ENCODE data around the gene SPATA16.
"Not testable (repeated sequence)": the region's sequence is repeated elsewhere in the genome, so short reads cannot be mapped to it uniquely, and the experiment has no call there.

The SPATA16 gene, protein sequence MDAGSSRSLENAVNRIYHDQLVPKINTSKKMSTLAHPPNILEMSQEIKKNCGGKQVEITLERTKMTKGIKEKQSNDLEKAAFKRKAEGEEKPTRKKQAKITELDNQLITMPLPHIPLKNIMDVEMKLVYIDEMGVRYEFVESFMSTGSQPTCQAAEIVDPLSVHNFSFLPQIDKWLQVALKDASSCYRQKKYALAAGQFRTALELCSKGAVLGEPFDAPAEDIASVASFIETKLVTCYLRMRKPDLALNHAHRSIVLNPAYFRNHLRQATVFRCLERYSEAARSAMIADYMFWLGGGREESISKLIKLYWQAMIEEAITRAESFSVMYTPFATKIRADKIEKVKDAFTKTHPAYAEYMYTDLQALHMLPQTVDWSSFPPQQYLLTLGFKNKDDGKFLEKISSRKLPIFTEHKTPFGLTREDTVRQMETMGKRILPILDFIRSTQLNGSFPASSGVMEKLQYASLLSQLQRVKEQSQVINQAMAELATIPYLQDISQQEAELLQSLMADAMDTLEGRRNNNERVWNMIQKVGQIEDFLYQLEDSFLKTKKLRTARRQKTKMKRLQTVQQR

GRCh38 chr3:173140986-173141385 lies at the start of gene SPATA16:
Gene SPATA16, minus strand, starts transcription at chr3:173141235. Its CDS starts 23,504 bp downstream, at chr3:173117731.
- no peak for DNase-seq

DNA sequence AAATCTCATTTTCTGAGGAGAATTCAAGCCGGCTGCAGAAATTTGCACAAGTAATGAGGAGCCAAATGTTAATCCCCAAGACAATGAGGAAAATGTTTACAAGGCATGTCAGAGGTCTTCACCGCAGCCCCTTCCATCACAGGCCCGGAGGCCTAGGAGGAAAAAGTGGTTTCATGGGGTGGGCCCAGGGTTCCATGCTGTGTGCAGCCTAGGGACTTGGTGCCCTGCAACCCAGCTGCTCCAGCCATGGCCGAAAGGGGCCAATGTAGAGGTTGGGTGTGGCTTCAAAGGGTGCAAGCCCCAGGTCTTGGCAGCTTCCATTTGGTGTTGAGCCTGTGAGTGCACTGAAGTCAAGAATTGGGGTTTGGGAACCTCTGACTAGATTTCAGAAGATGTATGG lies 42.0 kb upstream of the SPATA16 start:
- not testable (repeated sequence) for DNase-seq

DNA sequence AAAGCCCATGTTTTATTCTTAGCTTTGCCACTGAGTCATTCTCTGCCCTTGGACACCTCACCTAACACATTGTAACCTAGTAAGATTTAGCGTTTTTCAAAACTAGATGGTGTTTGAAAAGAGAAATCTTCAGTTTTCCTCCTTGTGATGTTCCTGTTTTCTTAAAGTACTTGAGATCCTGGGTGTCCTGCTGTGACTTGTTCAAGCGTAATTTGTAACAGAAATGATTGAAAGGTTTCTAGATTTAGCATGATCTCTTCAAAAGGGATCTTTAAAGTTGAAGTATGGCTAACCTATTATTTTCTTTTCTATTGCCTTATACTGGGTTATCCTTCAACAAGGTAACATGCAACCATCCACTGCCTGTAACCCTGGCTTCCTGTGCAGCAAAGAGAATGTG lies 32.6 kb upstream of the SPATA16 start:
- no peak for DNase-seq

DNA sequence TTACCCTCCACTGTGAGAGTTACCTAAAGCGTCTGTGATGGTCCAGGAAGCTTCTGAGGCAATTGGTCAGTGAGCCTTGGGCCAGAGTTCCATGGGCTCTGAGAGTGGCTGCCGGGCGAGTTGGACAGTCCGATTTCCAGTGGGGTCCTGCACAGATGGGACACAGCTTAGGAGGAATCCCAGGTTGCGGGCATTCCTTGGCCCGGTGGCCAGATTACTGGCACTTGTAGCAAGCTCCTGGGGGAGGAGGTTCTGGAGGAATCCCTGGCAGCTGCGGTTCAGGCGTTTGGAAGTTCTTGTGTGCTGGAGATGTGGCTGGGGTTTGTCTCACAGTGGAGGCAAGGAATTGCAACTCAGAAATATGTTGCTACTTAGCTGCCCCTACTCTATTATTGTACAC lies 18.1 kb upstream of the SPATA16 start:
- not testable (repeated sequence) for DNase-seq

DNA sequence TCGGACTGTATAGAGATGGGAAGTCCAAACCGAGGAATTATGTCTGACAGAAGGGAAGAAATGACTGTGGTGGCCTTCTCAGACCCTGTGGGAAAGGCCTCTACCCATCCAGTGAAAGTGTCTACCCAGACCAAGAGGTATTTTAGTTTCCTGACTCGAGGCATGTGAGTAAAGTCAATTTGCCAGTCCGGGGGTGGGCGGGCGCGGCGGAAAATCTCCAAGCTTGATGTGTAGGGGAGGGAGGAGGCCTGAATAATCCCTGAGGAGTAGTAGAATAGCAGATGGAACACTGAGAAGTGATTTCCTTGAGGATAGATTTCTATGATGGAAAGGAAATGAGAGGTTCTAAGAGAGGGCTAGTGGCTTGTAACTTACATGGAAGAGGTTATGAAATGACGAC lies 15.5 kb upstream of the SPATA16 start:
- DNase-seq: not testable (repeated sequence)

DNA sequence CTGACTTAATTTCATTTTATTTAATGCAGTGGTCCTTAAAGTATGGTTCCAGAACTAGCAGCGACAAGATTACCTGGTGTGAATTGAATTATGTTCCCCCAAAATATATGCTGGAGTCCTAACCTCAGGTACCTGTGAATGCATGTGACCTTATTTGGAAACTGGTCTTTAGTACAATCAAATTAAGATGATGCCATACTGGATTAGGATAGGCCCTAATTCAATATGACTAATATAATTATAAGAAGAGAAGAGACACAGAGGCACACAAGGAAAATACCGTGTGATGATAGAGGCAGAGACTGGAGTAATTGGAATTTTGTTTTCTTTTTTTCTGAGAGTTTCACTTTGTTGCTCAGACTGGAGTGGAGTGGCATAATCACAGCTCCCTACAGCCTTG lies 12.6 kb upstream of the SPATA16 start:
- DNase-seq: no peak

- no peak for DNase-seq
These were observed 1.6 kb downstream of the SPATA16 start for GRCh38 chr3:173139420-173139819.

DNA sequence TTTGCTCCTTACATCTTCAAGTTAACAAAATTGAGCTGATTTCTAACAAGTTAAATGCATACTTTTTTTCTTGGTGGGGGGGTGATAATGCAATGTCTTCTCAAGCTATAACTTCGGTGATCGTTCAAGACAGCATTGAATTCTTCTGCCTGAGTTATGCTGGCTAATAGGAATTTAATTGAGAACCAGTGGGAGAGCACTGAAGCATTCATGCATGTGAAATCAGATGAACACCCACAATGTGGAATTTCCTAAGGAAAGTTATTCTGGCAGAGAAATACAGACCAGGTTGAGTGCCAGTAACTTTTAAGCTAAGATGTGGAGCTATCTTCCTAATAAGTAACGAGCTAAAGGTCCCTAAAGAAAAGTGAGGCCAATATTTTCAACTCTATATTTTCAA lies 3.0 kb downstream of the SPATA16 start:
- DNase-seq: no peak

- no peak for DNase-seq
These were observed 6.0 kb downstream of the SPATA16 start for GRCh38 chr3:173135059-173135458.

- no peak for DNase-seq
These were observed 12.4 kb downstream of the SPATA16 start for GRCh38 chr3:173128633-173129032.

DNA sequence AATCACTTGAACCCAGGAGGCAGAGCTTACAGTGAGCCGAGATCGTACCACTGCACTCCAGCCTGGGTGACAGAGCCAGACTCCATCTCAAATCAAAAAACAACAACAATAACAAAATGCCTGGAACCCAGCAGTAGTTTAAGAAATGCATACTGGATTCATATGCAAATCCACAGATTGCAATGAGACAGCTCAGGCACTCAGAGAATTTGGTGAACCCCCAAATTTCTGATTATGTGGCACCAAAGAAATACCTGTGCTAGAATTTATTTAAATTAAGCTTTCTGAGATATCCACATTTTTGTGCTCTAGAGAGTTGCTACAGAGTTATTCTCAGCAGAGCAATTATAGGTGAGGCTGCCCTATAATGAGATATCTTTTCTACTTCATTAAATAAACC lies 29.7 kb downstream of the SPATA16 start:
- DNase-seq: no peak

DNA sequence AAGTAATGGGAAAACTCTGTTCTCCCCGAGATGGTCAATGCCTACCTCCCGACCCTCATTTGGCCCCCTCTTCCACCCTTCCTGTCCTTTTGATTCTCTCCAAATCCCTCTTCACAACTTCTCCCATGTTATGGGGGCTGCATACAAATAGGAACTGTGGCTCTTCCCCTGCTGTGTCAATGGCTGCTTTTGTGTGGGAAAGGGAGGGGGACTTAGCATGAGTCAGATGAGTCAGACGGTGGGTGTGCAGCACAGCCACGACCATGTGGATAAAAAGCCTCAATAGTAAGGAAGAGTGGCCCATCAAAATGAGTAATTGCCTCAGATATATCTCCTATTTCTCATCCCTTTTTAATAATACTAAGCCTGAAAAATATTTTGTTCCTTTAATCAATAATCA lies 31.9 kb downstream of the SPATA16 start:
- no peak for DNase-seq

DNA sequence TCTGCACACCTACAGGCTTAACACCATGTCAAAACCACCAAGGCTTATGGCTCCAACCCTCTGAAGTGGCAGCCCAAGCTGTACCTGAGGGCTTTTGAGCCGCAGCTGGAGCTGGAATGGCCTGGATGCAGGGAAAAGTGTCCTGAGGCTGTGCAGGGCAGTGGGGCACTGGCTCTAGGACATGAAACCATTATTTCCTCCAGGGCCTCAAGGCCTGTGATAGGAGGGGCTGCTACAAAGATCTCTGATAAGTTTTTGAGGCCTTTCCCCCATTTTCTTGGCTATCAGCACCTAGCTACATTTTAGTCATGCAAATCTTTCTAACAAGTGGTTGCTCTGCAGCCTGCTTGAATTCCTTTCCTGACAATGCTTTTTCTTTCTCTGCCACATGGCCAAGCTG lies 37.6 kb downstream of the SPATA16 start:
- no peak for DNase-seq

DNA sequence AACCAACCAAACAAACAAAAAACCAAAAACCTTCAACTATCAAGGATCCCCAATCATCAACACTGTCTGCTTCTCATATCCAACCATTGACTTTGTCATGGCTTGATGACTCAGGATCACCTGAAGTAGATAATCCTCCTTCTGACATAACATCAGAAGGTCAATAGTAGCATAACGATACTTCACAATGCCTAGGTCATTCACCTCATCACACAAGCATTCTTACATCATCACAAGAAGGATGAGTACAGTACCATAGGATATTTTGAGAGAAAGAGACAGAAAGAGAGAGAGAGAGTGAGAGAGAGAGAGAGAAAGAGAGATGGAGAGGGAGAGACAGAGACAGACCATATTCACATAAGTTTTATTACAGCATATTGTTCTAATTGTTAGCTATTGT lies 42.1 kb downstream of the SPATA16 start:
- no peak for DNase-seq

DNA sequence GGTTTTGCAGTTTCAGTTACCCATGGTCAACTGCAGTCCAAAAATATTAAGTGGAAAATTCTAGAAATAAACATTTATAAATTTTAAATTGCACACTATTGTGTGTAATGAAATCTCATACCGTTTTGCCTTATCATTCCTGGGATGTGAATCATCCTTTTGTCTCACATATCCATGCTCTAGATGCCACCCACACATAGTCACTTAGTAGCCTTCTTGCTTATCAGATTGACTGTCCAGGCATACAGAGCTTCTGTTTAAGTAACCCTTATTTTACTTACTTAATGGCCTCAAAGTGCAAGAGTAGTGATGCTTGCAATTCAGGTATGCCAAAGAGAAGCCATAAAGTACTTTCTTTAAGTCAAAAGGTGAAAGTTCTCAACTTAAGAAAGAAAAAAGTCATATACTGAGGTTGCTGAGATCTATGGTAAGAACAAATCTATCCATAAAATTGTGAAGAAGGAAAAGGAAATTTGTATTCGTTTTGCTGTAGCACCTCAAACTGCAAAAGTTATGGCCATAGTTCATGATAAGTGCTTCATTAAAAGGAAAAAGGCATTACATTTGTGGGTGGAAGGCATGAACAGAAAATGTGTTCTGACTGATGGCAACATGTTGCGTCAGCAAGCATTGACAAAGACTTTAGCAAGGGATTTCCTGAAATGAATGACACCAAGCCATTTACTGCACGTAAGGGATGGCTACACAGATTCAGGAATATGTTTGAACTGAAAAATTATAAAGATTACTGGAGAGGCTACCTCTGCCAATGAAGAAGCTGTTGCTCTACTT lies 43.8 kb downstream of the SPATA16 start:
- no peak for DNase-seq

DNA sequence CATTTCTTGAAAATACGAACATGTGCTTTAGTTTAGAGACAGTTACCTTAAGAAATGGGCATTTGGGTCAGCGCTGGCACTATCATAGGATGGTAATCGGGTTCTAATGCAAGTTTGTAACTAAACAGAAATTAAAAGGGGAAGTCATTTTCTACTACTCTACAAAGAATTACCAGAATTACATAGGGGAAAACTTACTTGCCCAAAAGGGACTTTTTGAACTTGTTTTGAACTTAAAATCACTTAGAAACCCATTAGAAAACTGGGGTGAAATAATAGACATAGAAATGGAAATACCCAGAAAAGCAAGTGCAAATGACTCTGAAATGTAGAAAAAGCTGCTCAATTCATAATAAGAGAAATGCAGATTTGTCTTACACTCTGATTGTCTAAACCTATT lies 44.9 kb downstream of the SPATA16 start:
- DNase-seq: no peak

DNA sequence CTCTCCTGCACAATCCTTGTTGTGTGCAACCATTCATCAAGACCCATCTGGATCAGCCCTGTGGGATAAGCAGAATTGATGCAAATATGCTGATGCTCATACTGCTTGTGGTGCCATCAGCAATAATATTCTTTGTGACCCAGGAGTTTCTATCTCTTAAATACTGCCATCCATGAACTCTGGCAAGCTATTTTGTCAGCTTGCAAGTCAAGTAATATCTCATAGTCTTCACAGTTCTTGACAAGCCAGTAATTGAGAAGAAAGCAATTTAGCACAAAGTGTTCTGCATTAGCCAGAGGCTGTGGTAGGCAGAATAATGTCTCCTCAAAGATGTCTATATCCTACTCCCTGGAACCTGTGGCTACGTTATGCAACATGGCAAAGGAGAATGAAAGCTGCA lies 49.0 kb downstream of the SPATA16 start:
- no peak for DNase-seq

- DNase-seq: no peak
These were observed 50.5 kb downstream of the SPATA16 start for GRCh38 chr3:173090492-173090891.

DNA sequence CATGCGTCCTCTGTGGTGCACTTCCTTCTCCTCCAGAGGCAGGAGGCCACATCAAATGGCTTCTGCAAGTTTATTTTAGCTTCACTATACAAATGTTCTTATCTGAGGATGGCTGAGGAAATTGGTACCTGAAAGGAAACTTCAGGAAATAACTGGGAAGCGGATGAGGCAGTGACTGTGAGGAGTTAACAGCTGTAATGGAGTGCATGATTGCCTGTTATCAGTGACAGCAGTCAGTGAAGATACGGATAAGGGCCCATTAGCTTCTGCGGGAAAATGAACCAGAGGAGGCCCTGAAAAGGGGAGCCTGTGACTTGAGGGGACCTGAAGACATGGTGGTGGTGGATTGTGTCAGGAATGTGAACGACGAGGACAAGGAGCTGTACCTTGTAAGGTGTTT lies 51.8 kb downstream of the SPATA16 start:
- DNase-seq: no peak

DNA sequence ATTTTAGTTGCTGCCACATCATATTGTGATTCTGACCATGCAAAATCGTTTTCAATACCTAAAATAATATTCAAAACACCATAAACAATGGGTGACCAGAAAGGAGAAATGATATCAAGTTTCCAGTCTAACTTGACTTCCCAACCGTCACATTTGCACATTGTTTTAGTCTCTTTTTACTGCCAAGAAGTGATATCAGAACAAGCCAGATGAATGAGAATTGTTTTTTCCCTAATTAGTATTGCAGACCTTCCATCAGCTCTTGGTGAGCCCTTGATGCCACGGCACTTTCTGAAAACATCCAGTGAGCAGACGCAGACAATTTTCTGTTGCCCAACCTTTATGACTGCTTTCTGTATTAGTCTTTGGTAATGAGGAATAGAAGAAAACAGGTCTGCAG lies 62.5 kb downstream of the SPATA16 start:
- DNase-seq: no peak

GRCh38 chr3:173066044-173067004 lies 74.7 kb downstream of the SPATA16 start:
- no peak for DNase-seq

DNA sequence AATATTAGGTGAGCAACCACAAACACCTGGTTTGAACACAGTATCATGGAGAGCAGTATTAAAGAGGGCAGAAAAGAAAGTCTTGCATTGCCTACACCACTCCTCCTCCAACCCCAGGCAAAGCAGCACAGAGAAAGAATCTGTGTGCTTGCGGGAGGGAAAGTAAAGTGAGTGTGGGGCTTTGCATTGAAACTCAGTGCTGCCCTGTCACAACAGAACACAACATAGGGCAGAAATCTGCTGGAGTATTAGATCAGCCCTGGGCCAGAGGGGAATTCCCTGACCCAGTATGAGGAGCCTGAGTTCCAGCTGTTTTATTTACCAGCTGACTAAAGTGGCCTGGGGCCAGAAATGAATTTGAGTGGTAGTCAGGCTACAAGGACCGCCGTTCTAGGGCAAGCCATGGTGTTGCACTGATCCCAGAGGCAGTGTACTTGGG lies 75.5 kb downstream of the SPATA16 start:
- no peak for DNase-seq

- no peak for DNase-seq
These were observed 76.4 kb downstream of the SPATA16 start for GRCh38 chr3:173064631-173065030.
